HG03039 (cell line): ENCODE measurements around the gene USP37.

Experiments used
- ATAC-seq: cut with Tn5 transposase; IDR thresholded peaks from one replicate; pipeline ENCODE4 v1.9.1; 2021; ENCODE audit warnings: mild to moderate bottlenecking, moderate library complexity; ENCODE audit not compliant: unreplicated experiment

The USP37 gene

GRCh38 chr2:218434456-218434855 is 133.7 kb downstream of the USP37 start:
- no peak for ATAC-seq

GRCh38 chr2:218432676-218433365 is 135.3 kb downstream of the USP37 start:
- no peak for ATAC-seq

- no peak for ATAC-seq
These were observed 136.3 kb downstream of the USP37 start for GRCh38 chr2:218431878-218432277.

- ATAC-seq, result no peak
These were observed 137.4 kb downstream of the USP37 start for GRCh38 chr2:218430721-218431120.

GRCh38 chr2:218429911-218430692 is 138.0 kb downstream of the USP37 start:
- no peak for ATAC-seq

- ATAC-seq, result no peak
These were observed 139.1 kb downstream of the USP37 start for GRCh38 chr2:218428846-218429558.

- no peak for ATAC-seq
These were observed 140.4 kb downstream of the USP37 start for GRCh38 chr2:218427741-218428140.

GRCh38 chr2:218425531-218425930 is 142.6 kb downstream of the USP37 start:
- ATAC-seq, result no peak

- ATAC-seq, result no peak
These were observed 144.6 kb downstream of the USP37 start for GRCh38 chr2:218423584-218423983.

- no peak for ATAC-seq
These were observed 145.6 kb downstream of the USP37 start for GRCh38 chr2:218422403-218423086.

- no peak for ATAC-seq
These were observed 147.1 kb downstream of the USP37 start for GRCh38 chr2:218421027-218421426.

GRCh38 chr2:218419630-218420216 is 148.4 kb downstream of the USP37 start:
- no peak for ATAC-seq

GRCh38 chr2:218418717-218419458 is 149.3 kb downstream of the USP37 start, which contains the start of gene VIL1:
Gene VIL1 (plus strand): TSS chr2:218419123. CDS start chr2:218423779, 4,656 bp downstream.
- no peak for ATAC-seq

GRCh38 chr2:218418321-218418716 is 149.8 kb downstream of the USP37 start:
- no peak for ATAC-seq

GRCh38 chr2:218407717-218408116 is 160.4 kb downstream of the USP37 start:
- ATAC-seq, result no peak

GRCh38 chr2:218406949-218407618 is 161.1 kb downstream of the USP37 start:
- ATAC-seq, result no peak

- ATAC-seq, result peak; percentile 74
These were observed 161.8 kb downstream of the USP37 start for GRCh38 chr2:218406209-218406948.

- ATAC-seq, result peak; percentile 14
These were observed 162.4 kb downstream of the USP37 start for GRCh38 chr2:218405746-218406208.
